ENCODE measurements around the gene CLEC2B.

DNA sequence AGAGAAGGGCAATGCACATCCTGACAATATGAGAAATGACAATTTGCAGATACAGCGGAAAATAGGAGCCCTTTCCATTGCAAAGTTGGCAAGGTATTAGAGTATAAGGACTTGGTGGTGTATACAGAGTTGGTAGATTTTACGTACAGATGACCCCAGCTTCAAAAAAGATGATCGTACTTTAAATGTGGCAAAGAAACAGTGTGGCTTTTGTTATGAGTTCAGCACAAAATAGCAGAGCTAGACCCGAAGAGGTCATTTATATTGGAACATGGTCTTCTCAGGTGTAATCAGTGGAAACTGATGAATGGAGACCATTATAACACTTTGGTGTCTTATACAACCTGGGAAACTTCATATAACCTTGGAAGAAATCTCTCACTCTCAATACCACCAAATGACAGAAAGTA is 2.3 kb downstream of the CLEC2B start:
- TF ChIP-seq, protein P1, sequence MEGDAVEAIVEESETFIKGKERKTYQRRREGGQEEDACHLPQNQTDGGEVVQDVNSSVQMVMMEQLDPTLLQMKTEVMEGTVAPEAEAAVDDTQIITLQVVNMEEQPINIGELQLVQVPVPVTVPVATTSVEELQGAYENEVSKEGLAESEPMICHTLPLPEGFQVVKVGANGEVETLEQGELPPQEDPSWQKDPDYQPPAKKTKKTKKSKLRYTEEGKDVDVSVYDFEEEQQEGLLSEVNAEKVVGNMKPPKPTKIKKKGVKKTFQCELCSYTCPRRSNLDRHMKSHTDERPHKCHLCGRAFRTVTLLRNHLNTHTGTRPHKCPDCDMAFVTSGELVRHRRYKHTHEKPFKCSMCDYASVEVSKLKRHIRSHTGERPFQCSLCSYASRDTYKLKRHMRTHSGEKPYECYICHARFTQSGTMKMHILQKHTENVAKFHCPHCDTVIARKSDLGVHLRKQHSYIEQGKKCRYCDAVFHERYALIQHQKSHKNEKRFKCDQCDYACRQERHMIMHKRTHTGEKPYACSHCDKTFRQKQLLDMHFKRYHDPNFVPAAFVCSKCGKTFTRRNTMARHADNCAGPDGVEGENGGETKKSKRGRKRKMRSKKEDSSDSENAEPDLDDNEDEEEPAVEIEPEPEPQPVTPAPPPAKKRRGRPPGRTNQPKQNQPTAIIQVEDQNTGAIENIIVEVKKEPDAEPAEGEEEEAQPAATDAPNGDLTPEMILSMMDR (IDR thresholded peaks at IDR 0.05; ENCODE audit: low read depth, low read length, missing input control), result no peak
- TF ChIP-seq, protein P2, sequence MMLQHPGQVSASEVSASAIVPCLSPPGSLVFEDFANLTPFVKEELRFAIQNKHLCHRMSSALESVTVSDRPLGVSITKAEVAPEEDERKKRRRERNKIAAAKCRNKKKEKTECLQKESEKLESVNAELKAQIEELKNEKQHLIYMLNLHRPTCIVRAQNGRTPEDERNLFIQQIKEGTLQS (IDR thresholded peaks at IDR 0.05), result no peak
- TF ChIP-seq RAD21 (IDR thresholded peaks at IDR 0.05), result no peak
- no peak for TF ChIP-seq HNF4G (IDR thresholded peaks at IDR 0.05)
- TF ChIP-seq FOXA1 (IDR thresholded peaks at IDR 0.05), result no peak
- TF ChIP-seq GABPA (IDR thresholded peaks at IDR 0.05 in 1 of 2, conservative IDR thresholded peaks at IDR 0.05 in 1 of 2), result no peak
- no peak for TF ChIP-seq TAF1 (conservative IDR thresholded peaks at IDR 0.05)
